Endothelial cell (in vitro differentiated cells): Measurements from ENCODE around the gene ENPP3. TPM values are rescaled to one million over a fixed set of nuclear protein-coding genes. Genes with fewer than 3 reads are reported as not detected.

Experiments used
- DNase-seq: peaks from one replicate; pipeline ENCODE4 v3.0.0; 2021; ENCODE audit warnings: low spot score
- H3K27ac Mint-ChIP-seq: one replicate; pipeline ENCODE4 v1.8.0; 2021; ENCODE audit warnings: mixed read lengths, inconsistent platforms; ENCODE audit not compliant: unreplicated experiment
- H3K27me3 Mint-ChIP-seq: one replicate; pipeline ENCODE4 v1.8.0; 2021; ENCODE audit warnings: mild to moderate bottlenecking, moderate library complexity, mixed read lengths, inconsistent platforms; ENCODE audit not compliant: unreplicated experiment
- H3K36me3 Mint-ChIP-seq: one replicate; pipeline ENCODE4 v1.8.0; 2021; ENCODE audit warnings: mild to moderate bottlenecking, low read depth, mixed read lengths, inconsistent platforms; ENCODE audit not compliant: unreplicated experiment
- H3K4me1 Mint-ChIP-seq: one replicate; pipeline ENCODE4 v1.8.0; 2021; ENCODE audit warnings: mild to moderate bottlenecking, mixed read lengths, inconsistent platforms; ENCODE audit not compliant: unreplicated experiment
- H3K4me3 Mint-ChIP-seq: one replicate; pipeline ENCODE4 v1.8.0; 2021; ENCODE audit warnings: mild to moderate bottlenecking, mixed read lengths, inconsistent platforms; ENCODE audit not compliant: unreplicated experiment
- H3K9me3 Mint-ChIP-seq: one replicate; pipeline ENCODE4 v1.8.0; 2021; ENCODE audit warnings: mixed read lengths, inconsistent platforms; ENCODE audit not compliant: unreplicated experiment
- CTCF ChIP-seq: fragments of 200-600 bp; sonication (generic); IDR thresholded peaks from one replicate; pipeline ENCODE4 v1.5.0; 2021; ENCODE audit warnings: antibody characterized with exemption; ENCODE audit not compliant: unreplicated experiment
- total RNA-seq: library from RNA; stranded (reverse); fragmentation: NEBNext Ultra II Directional; extraction: Animal tissue kit (Norgen Biotek cat#: 25700); gene quantifications from one replicate; pipeline ENCODE4 v1.2.1, GENCODE V29; 2021; ENCODE audit not compliant: unreplicated experiment

The ENPP3 gene
- total RNA-seq, 1 donor from 2014 or later, result 0.64 TPM

GRCh38 chr6:131635384-131636340 lies 1.4 kb upstream of the ENPP3 start:
- Mint-ChIP-seq H3K4me1 (no peaks in the 10 kb centered on the region), H3K27me3 (peaks cover 1% of the 10 kb centered on the region), H3K4me3 (no peak overlapping the region), H3K9me3 (no peaks in the 10 kb centered on the region), H3K27ac (no peak overlapping the region), H3K36me3 (no peaks in the 10 kb centered on the region)
- DNase-seq, result no peak
- no peak for TF ChIP-seq CTCF

- H3K27me3 Mint-ChIP-seq, result peaks cover 2% of the 10 kb centered on the region
- TF ChIP-seq CTCF, result no peak
- no peak for DNase-seq
- H3K9me3 Mint-ChIP-seq, result no peaks in the 10 kb centered on the region
- H3K4me3 Mint-ChIP-seq, result no peak overlapping the region
- no peaks in the 10 kb centered on the region for H3K4me1 Mint-ChIP-seq
- H3K36me3 Mint-ChIP-seq, result no peaks in the 10 kb centered on the region
- no peak overlapping the region for H3K27ac Mint-ChIP-seq
These were observed 911 bp downstream of the ENPP3 start for GRCh38 chr6:131638013-131638412.

GRCh38 chr6:131640100-131640499 lies 3.0 kb downstream of the ENPP3 start:
- no peak for TF ChIP-seq CTCF
- no peak for DNase-seq

GRCh38 chr6:131640576-131640975 lies 3.5 kb downstream of the ENPP3 start:
- no peaks in the 10 kb centered on the region for H3K4me1 Mint-ChIP-seq
- no peak overlapping the region for H3K4me3 Mint-ChIP-seq
- H3K36me3 Mint-ChIP-seq, result no peaks in the 10 kb centered on the region
- DNase-seq, result no peak
- H3K27ac Mint-ChIP-seq, result no peak overlapping the region
- H3K27me3 Mint-ChIP-seq, result peaks cover 2% of the 10 kb centered on the region
- no peak for TF ChIP-seq CTCF
- H3K9me3 Mint-ChIP-seq, result no peaks in the 10 kb centered on the region

More at GRCh38 chr6:131640100-131640499, 3.0 kb downstream of the ENPP3 start:
- Mint-ChIP-seq H3K4me1 (no peaks in the 10 kb centered on the region), H3K36me3 (no peaks in the 10 kb centered on the region), H3K9me3 (no peaks in the 10 kb centered on the region), H3K27ac (no peak overlapping the region), H3K4me3 (no peak overlapping the region), H3K27me3 (peaks cover 2% of the 10 kb centered on the region)

GRCh38 chr6:131641554-131641953 lies 4.5 kb downstream of the ENPP3 start:
- Mint-ChIP-seq H3K9me3 (no peaks in the 10 kb centered on the region), H3K27me3 (peaks cover 2% of the 10 kb centered on the region), H3K27ac (no peak overlapping the region), H3K36me3 (no peaks in the 10 kb centered on the region), H3K4me1 (no peaks in the 10 kb centered on the region), H3K4me3 (no peak overlapping the region)
- DNase-seq, result no peak
- no peak for TF ChIP-seq CTCF
